GM19193 (cell line): ENCODE results near the gene FCMR.

Experiments
- POLR2A ChIP-seq: IDR thresholded peaks from 4 replicates; pipeline ENCODE4 v1.6.1; 2011; ENCODE audit not compliant: insufficient read depth, insufficient read length; ENCODE audit errors: extremely low read depth

The FCMR gene

GRCh38 chr1:206856674-206857464, 64.9 kb downstream of the FCMR start:
- no peak for TF ChIP-seq POLR2A

DNA sequence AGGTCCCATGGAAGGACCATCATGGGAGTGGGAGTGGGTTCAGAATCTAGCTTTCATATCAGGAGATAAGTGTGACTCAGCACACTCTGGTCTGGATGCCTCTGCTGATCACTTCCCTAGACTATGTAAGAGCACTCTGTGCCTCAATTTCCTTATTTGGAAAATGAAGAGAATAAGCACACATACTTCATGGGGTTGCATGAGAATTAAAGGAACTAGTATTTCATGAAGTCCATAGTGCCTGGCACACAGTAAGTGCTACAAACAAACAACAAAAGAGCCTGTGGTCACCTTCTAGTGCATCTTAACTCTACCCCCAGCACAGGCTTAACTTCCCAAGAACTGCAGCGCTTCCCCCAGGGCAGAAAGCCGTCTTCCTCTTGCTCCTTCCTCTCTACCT, 65.9 kb downstream of the FCMR start:
- TF ChIP-seq POLR2A: no peak

GRCh38 chr1:206854401-206855129, 67.2 kb downstream of the FCMR start:
- no peak for TF ChIP-seq POLR2A
